Stimulated activated CD4-positive, alpha-beta T cell treated with anti-CD3 and anti-CD28 coated beads, Interleukin-12 subunit alpha, Interleukin-12 subunit beta, amount 100 ng/mL, for 24 hours (primary cell): ENCODE results near the gene FOXA1.

ENCODE experiments used
- DNase-seq, 2 experiments: peaks; one replicate each; pipeline ENCODE4 v3.0.0-alpha.2; 2020; ENCODE audit warnings: low read depth in 2 of 2

FOXA1 gene

DNA sequence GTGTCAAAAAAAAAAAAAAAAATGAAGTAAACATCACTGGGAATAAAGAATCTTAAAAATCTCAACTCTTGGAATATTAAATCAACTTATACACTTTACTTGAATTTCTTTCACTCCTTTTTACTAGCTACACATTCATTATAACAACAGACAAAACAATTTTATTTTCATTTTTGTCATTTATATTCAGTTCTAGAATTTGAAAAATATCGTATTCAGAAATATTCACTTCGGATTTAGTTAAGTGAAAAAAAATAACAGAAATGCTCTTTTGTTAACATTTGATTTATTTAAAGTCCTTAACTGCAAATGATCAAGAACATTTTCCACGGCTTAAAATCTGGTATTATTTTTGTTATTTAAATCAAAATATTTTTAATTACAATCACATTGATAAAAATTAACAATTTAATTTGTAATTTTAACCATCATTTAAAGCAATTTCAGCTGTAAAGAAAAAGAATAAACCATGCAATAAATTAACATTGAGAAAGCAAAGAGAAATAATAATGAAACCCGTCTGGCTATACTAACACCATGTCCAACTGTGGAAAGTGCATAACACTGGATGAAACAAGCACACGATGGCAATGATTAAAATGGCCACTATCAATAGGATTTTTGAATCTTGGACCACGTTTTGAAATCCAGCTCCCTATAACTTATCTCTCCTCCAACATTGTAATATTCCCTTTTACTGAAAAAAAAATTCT is 5.2 kb downstream of the FOXA1 start:
- DNase-seq, result no peak

DNA sequence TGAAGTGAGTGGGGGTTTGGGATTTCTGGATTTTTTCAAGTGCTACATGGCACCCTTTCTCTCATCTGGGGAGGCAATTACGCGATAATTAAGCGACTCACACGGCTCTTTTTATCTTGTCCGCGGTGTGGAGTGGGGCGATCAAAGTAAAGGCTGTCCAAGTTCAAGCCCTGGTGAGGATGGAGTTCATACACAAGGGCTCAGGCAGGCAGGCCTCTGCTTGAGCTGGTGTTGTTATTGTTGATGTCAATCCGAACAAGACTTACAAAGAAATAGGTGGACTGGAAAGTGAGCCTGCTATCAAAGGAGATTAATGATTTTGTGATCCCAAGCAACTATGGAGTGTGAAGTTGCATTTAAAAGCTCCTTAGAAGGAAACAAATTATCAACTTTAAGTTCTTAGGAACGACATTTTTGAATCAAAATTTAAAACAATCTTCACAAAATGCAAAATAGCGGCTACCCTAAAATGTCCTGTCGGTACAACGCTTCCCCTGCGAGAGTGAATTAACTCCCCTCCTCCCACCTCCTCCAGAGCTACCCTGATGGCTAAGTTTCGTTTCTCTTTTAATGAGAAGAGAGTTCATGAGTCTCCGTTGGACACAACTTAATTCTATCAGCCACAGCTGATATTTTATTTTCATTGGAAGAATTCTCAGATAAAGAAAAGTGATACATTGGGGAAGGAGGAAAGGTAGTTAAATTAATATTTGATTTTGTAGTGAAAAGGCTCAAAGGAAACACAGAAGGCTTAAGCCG is 5.9 kb downstream of the FOXA1 start:
- no peak for DNase-seq

DNA sequence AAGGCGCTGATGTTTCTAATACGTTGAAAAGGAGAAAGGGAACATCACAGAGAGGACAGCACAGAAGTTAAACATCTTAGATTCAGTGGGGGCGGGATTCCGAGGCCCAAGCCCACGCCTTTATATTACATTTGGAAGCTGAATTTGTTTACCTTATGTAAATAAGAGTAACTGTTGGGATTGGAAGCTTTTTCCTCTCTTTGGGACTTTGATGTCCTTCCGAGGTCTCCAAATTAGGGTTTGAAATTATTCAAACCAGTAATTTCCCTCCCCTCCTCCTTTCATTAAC is 6.4 kb downstream of the FOXA1 start:
- DNase-seq, result no peak

DNA sequence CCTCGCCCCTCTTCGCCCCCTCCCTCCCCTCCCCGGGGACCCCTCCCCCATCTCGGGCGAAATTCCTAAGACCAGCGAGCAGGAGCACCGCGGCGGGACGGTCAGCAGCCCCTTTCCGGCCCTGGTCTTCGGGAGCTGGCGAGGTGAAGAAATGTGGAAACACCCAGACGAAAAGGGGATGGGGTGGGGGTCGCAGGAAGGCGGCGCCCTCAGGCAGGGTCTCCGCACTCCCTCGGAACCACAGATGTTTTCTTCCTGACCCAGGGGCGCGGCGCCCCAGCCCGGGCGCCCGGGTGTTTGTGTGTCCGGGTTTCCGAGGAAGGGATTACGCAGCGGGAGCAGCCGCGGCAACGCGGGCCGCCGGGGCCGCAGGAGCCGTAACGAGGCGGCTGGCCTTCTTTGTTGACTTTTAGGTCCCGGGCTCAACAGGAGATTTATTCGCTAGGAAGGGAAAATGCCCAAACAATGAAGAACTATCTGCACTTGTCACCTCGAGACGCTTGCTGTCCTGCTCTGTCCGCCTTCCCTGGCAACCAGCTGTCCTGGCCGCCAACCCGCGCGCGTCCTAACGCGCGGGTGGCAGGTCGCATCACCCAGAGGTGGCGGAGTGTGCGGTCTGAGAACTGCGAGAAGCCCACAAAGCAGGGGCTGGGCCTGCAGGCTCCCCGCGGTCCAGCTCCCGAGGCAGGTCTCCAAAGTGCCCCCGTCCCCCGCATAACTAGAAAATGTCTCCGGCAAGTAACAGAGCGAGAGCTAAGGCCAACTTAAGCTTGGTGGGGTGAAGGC is 7.0 kb downstream of the FOXA1 start:
- DNase-seq, result no peak

DNA sequence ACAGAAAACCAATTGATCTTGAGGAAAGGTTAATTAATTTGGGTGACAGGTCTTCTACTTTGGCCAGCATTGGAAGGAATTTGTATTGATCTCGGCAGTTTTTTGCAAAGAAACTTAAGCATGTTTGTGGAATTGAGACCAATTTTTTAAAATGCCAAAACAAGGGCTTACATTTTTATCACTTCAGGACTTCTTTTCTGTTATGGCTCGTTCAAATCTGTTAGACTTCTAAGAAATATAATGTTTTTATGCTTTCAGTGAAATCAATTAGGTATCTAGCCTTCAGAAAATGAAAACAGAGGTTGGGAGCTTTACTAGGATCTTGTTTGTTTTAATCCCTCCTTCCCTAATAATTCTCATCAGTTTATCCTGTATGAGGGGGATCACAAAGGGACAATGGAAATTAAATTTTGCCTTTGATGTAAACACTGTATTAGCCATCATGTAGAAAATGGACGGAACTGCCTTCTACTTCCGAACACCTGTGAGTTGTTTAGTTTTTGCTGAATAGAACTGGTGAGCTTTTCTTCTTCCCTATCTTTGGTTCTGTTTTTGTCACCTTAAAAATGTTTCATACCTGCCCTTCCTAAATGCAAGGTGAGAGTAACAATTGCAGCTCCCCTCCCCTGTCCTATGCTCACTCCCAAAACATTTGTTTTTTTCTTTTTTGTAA is 7.8 kb downstream of the FOXA1 start:
- DNase-seq, result no peak

DNA sequence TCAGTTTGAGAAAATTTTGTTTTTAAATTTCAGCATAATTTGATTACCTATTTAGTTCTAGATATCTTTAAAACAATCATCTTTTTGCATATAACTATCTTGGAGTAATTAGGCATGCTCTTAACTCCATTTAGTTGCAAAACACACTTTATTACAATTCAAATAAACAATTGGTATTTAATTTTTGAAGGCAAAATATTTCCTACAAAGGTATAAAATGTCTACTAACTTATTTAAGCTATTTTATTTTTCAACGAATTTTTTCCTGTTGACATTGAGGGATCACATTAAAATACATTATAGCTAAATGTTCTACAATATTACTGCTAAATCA is 8.3 kb downstream of the FOXA1 start:
- DNase-seq, result no peak

DNA sequence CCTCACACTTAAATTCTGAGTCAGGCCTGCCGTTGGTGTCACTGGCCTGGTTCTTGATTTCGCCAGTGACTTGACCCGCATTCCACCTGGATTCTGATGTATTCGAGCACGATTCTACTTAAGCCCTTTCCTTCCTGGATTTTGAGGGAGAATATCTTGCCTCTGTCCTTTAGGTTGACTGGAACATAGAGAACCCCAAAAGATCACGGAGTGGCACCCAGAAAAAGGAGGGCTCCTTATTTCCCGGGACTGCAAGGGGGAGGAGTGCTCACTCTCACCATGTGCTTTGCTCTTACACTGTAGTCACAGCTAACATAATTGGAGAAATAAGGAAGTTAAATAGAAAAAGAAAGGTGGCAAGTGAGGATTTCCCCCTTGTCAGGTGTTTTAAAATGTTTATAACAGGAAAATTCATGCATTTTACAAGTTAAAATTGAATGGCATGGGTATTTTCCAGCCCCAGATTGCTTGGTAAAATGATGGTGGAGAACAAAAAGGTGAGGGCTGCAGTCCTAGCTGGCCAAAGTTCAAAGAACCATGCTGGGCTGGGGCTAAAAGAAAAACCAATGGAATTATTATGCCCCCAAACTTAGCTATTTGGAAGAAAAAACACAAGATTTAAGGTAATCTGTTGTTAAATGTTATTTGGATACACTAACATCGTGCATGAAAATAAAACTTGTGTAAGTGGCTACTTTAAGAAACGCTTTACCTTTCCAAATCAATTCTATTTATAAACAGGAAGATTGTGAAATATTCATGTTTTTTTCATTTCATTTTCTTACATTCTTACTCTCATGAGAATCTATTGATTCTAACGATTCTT is 8.9 kb downstream of the FOXA1 start:
- no peak for DNase-seq

DNA sequence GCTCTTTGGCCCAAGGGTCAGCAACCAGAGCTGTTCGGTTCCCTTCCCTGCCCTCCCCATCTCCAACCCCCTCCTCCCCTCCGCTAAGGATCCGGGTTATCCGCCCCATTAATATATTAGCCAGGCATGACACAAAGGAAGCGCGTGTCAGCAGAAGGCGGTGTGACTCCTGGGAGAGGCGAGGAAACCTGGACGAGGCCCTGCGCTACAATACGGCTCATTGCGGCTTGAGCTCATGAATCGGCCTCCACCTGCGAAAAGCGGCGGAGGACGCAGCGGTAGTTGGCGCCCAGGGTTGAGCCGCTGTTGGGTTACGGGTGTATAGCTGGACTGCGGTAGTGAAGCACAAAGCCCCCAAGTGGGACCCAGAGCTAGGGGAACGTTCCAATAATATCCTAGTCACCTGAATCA is 9.9 kb downstream of the FOXA1 start:
- no peak for DNase-seq

DNA sequence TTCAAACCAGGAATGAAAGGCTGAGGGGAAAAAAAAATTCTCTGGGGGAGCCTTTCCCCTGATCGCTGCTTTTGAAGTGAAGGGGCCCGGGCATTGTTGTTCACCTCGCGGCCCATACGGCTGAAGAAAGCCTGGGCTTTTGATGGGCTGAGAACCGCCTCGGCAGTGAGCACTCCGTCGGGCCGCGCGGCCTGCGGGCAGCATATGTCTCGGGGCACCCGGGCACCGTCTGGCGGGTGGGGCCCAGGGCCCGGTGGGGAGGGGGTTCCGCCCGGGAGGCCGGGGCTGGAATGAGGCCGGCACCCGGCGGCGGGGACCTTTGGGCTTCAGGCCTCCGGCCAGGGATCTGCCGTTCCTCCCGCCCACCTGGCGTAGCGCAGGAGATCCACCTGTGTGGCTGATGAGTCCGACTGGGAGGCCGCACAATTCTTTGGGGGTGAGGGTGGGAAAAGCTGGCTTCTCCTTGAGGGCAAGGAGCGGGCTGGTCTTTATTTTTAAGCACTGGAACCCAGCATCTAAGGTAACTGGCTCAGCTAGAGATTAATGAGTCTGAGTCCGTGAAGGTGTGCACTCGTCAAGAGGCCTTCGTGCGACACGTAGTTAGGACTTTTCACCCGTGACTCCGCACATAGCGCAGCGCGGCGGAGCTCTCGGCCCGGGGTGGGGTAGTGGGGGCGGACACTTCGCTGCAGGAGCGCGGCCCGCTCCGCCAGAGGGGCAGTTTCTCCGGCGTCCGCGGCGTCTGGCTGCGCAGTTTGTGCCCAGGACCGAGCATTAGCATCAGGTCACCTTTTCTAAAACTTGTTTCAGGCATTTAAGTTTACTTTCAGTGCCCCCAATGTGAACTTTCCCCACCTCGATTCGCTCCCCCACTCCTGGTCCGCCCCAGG is 10.6 kb downstream of the FOXA1 start:
- DNase-seq, result no peak

DNA sequence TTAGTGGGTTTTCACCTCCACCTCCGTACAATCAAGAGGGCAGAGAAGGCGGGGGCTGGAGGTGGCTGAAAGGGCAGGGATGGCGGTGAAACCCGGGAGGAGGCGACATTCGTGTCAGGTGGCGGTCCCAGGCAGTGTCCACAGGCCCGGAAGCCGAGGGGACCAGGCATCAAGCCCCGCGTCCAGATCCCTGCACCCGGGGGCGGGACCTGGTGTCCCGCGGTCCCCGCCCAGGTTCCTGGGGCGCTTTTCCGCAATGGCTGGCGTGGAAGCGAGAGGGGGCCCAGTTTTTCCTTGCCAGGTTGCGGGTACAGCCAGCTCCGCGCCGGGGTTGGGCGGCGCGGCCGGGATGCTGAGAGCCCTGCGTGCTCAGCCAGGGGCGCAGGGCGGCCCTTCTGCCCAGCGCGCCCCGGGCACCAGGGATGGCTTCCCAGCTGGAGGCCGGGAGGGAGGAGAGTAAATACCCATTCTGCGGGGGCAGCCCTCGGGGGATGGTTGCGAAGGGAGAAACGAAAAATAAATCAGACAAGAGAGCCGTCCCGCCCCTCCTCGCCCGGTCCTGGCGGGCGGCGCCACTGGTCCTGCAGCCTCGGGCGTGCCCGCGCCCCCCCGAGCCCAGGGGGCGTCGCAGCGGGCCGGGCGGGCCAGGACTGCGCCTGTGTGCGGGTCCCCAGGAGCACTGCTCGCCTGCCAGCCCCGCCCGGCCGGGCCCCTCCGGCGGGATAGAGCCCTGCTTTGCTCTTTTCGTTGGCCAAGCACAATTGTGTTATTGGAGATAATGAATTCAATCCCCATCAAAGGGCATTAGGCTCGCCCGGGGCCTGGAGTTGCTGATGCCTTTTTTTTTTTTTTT is 11.5 kb downstream of the FOXA1 start:
- no peak for DNase-seq

DNA sequence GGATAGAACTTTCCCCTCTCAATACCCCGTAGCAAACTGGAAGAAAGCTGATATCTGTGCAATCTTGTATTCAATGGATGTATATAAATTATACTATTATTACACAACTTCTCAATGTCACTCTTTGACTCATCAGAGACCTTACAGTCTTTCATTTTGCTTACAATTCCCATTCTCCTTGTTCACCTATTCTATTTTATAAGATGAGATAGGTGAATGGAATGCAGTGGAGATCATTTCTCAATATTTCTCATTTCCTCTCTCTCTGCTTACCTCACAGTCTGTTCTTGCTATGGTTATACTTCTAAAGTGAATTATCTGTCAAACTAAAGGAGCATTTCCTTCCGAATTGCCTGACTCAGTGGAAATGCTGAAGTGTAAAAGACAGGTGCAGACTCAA is 14.9 kb downstream of the FOXA1 start:
- DNase-seq, result no peak

DNA sequence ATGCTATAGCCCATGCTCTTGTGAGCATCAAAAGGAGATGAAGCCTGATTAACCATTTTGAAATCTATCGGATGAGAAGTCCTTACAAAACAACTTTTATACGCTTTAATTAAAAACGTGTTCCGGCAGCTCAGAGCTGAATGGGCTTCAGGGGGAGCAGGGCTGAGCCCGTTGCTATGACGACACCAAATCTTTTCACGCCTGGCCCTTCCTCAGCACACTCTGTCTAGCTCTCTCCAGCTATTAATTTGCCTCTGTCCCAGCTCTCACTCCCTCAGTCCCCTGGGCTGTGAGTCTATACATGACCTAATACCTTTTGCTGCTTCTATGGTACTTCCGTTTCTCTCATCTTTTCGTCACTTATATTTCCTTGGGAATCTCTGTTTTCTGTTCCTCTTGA is 15.8 kb downstream of the FOXA1 start:
- no peak for DNase-seq

DNA sequence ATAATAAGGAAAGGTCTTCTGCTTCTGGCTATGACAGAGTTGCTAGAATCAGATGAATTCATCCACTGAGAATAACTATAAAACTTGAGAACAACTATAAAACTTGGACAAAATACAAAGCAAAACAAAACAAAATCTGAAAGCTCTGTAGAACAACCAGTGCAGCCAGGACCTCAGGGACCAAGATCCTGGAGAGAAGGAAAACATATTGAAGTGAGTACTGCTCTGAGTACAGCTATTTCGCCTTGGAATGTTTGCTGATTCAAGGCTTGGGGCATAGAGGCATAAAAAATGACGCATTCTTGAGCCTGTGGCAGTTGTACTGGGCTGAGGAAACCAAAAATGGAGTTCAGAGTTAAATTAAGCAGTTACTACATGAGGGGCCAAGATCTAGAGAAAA is 21.7 kb downstream of the FOXA1 start:
- no peak for DNase-seq

DNA sequence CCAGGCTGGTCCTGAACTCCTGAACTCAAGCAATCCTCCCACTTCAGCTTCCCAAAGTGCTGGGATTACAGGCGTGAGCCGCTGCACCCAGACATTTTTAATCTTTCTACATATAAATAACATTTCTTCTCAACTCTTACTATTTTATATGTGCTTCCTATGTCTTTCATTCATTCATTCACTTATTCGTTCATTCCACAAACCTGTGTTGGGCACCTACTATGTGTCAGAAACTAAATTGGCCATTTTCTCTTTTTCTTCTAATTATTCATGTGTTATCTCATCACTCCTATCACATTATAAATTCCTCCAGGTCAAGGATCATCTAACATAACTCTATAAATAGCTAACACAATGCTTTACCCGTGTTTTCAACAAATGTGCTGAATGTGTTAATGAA is 23.7 kb downstream of the FOXA1 start:
- DNase-seq, result no peak

DNA sequence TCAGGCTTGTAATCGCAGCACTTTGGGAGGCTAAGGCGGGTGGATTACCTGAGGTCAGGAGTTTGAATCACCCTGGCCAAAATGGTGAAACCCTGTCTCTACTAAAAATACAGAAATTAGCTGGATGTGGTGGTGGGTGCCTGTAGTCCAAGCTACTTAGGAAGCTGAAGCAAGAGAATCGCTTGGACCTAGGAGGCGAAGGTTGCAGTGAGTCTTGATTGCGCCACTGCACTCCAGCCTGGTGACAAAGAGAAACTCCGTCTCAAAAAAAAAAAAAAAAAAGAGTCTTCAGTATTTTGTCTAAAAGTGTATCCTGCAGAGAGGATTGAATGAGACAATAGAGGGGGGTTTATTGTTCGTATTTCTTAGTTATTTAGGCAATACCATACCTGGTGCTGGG is 25.3 kb downstream of the FOXA1 start:
- DNase-seq, result no peak

DNA sequence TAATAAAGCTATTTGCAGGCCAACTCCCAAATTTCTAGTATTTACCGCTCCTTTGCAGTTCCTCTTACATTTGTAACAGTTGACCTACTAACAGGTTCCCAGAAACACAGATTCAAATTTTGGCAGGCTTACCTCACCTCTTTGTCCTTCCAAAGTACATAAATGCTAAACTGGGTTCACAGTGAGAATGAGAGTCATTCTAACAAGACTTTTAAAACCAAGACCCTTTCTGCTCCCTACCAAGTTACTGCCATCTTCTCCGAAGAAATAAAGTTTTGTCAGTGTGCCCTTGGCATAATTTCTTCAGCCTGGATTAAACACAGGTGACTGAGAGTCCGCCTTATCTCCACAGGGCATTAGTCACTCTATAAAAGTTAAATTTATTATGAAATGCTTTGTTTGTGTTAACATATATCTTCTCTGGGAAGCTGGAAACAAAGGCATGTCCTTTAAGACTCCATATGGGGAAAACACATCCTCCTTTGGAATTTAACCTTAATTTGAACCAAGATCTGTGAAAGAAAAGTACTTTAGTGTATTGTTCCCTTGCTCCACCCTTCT is 28.2 kb downstream of the FOXA1 start:
- DNase-seq, result no peak

DNA sequence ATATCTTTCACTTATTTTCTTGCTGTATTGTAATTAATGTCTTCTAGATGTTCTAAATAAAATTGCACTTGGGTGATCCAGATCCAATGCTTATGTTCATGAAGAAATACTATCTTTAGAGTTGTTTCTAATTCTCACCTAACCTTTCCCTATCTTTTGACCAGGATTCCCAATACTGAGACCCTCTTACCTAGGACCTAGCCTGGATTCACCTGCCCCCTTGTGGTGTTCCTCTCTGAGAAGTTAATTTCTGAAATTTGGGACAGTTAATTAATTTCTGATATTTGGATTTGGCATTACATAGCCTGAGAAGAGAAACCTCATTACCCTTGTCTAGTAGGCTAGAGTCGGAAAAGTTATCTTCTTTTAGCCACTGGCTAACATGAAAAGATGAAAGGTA is 29.5 kb downstream of the FOXA1 start:
- no peak for DNase-seq

DNA sequence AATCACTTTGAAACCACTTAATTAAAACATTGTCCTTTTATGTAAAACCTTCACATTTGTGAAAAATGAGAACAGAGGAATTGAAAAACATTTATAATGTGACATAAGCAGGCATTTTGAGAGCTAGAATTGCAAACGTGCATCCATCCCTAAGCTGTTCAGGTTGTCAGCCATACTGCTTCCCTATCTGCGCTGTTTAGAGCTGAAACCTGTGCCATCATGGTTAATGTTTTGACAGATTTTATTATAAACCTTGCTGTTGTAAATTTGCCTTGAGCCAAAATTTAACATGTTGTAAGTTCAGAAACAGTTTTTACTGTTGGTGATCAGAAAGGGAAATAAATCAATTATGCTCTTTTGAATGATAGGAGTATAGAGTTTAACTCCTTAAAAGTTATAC is 31.9 kb downstream of the FOXA1 start:
- no peak for DNase-seq

DNA sequence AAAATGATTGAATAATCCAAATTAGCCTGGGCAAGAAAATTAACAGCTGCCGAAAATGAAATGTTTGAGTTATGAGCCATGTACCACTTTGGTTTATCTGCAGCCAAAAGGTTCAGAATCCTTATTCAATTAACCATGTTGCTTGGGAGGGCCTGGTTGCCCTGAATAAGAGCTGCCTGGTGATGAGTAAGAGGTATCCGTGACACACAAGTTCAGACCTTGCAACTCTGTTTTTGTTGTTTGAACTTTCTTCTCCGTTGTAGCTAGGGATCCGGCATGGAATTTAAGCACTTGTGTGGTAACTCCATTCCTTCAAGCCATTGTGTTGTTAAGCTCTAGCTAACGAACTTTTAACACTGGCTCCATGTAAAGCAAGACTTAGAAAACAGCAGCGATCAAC is 35.7 kb downstream of the FOXA1 start:
- DNase-seq, result no peak
